Non-pigmented ciliary epithelial cell (primary cell): Measurements from ENCODE around the gene MORN1.

Experiments
- DNase-seq: peaks from one replicate; pipeline ENCODE4 v3.0.0-alpha.2; 2010; ENCODE audit warnings: low read depth

Gene MORN1

GRCh38 chr1:2419416-2419815 lies 28.1 kb upstream of the MORN1 start:
- DNase-seq, result no peak

- no peak for DNase-seq
Measured at GRCh38 chr1:2418791-2419320, 27.5 kb upstream of the MORN1 start.

DNA sequence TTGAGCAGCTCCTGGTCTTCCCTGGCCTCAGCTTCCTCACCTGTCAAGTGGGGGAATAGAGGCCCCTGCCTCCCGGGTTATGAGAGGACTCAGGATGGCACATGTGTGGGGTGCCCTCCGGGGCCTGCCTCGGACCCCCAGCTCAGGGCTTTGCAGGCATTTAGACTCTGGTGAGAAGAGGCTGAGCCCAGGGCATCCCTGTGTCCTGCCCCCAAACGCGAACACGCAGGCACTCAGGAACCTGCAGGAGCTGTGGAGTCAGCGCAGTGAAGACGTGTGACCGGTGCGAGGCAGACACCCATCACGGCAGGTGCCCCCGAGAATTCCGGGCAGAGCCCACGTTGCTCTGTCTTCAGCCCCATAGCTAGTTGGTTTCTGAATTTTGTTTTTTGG lies 26.5 kb upstream of the MORN1 start:
- DNase-seq, result no peak

DNA sequence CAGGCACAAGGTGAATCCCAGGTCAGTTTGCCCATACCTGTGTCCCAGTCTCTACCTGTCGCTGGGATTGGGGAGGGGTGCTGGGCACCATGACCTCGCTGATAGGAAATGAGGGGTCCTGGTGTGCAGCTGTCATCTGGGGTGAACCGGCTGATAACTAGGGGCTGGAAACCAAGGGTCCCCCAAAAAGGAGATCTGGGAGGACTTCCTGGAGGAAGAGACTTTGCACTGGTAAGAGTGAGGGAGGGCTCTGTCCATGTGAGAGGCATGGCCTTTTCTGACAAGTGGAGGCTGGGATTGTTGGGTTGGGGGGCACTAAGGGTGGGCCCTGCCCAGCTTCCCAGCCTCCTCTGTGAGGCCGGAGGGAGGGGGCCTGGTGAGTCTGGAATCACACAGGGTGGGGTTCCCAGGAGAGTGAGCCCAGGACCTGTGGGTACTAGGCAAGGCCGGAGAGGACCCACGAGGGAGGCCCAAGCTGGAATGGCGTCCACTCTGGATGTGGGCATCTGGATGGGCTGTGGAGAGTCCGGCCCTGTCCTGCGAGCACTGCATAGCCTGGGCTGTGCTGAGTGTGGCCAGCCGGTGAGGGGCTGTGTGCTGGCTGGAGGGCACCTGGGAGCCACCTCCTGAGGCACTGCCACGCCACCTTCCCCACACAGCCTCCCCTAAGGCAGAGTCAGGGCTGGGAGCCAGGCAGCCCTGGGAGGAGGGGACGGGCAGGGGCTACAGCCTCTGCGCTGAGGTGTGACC lies 25.9 kb upstream of the MORN1 start:
- DNase-seq, result no peak

GRCh38 chr1:2416403-2416802 lies 25.0 kb upstream of the MORN1 start:
- DNase-seq, result no peak

DNA sequence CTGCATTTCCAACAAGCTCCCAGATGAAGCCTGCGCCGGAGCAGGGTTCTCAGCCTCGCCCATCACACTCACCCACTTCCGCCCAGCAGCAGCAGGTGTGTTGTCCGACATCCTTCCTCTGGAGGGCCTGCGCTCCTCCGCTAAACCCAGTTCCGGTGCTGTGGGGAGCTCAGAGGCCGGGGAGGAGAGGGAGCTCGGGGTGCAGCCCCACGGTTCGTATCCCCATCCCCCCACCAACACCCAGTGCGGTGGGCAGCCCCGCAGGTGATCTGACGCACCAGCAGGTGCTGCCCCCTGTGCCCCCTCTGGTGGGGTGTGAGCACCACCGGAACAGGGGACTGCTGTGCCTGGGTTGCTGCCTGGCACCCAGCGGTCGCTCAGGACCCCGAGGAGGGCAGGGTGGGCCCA lies 24.5 kb upstream of the MORN1 start:
- no peak for DNase-seq

- no peak for DNase-seq
Measured at GRCh38 chr1:2415337-2415736, 24.0 kb upstream of the MORN1 start.

DNA sequence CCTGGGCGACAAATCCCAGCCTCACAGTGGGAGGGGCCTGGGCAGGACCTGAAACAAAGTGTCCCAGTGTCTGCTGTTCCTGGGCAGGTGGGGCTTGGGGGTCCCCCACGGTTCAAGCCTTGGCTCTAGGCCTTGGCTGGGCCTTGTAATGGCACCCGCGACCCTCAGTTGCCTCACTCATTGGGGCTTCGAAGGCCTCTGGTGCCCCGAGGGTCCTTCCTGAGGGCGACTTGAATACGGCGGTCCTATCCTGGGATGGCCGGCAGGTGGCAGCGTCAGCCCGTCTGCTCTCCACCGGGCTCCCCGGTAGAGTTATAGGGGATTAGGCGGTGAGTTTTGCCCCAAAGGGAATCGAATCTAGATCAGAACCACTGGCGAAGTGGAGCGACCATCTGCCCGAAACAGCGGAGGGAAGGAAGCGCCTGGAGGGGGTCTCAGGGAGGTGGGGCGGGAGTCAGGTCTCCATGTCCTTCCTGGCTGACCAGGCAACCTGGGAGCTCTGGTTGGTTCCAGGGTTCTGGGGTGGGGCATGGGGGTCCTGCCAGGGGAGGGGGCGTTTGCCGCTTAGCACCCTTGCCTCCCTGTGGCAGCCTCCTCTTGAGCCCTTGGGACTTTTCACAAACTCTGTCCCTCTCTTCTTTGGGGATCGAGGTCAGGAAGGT lies 23.1 kb upstream of the MORN1 start:
- DNase-seq, result no peak

- no peak for DNase-seq
Measured at GRCh38 chr1:2413495-2414296, 22.3 kb upstream of the MORN1 start.

- no peak for DNase-seq
Measured at GRCh38 chr1:2412773-2413494, 21.6 kb upstream of the MORN1 start.

- peak; percentile 61 for DNase-seq
Measured at GRCh38 chr1:2412395-2412772, 21.0 kb upstream of the MORN1 start, which contains the start of gene PEX10. PEX10 (minus strand) TSS chr1:2412564; CDS start chr1:2412502, 62 bp downstream.

GRCh38 chr1:2411801-2412394 lies 20.5 kb upstream of the MORN1 start:
- DNase-seq, result no peak

DNA sequence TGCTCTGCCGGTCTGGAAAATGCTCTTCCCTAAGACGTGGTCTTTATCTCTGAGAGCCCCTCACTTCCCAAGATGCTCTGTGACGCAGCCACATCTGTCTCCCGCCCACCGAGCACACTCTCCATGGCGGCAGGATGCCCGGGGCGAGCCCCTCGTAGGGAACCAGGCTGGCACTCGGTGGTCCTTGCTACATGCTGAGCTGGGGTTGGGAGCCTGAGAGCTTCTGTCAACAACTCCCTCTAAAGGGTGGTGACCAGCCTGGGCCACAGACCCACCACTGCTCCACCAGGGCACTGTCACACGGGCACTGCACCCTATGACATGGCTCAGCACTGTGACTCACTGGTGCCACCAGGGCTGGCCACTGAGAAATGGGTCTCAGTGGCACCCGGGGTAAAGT lies 18.4 kb upstream of the MORN1 start:
- no peak for DNase-seq

GRCh38 chr1:2408859-2409276 lies 17.5 kb upstream of the MORN1 start:
- DNase-seq, result no peak

DNA sequence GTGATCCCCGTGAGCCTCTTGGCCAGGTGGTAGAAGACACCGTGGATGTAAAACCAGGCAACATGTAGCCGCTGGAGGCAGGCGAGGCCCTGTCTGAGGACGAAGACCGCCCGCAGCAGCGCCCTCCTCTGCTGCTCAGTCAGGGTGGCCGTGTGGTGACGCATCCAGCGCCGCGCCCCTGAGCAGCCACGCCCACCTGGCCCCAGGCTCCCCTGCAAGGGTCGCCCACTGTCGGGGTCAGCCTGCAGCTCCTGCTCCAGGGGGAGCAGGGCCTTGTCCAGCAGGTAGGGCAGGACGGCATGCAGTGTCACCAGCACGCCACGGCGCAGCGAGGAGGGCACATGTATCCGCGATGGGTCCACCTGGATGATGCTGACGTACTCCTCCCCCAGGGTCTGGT lies 17.1 kb upstream of the MORN1 start:
- no peak for DNase-seq

- no peak for DNase-seq
Measured at GRCh38 chr1:2407991-2408275, 16.6 kb upstream of the MORN1 start.

- no peak for DNase-seq
Measured at GRCh38 chr1:2407166-2407990, 16.0 kb upstream of the MORN1 start.

DNA sequence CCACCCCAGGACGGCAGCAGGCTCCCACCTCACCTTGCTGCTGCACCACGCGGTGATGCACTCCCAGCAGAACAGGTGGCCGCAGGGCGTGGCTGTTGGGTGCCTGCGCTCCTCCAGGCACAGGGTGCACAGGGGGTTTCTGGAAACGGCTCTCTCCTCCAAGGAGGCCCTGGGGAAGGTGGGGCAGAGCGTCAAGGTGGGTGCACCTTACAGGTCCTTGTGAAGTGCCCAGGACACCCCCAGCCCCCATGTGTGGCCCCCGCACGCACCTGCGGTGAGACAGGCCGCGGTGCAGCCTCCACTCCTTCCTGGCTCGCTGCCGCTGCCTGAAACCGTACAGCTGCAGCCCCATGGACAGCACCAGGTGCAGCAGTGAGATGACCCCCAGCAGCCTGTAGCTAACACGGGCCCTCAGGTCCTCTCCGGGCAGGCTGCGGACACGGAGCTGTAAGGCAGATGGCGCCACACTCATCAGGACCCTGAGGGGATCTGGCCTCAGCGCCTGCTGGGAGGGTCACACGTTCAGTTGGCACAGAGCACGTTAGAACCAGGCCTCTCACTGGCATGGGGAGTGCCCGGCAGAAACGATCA lies 15.2 kb upstream of the MORN1 start:
- DNase-seq, result no peak

- DNase-seq, result no peak
Measured at GRCh38 chr1:2405588-2406295, 14.4 kb upstream of the MORN1 start.
